ENCODE data around the gene NSD2.

Gene NSD2

DNA sequence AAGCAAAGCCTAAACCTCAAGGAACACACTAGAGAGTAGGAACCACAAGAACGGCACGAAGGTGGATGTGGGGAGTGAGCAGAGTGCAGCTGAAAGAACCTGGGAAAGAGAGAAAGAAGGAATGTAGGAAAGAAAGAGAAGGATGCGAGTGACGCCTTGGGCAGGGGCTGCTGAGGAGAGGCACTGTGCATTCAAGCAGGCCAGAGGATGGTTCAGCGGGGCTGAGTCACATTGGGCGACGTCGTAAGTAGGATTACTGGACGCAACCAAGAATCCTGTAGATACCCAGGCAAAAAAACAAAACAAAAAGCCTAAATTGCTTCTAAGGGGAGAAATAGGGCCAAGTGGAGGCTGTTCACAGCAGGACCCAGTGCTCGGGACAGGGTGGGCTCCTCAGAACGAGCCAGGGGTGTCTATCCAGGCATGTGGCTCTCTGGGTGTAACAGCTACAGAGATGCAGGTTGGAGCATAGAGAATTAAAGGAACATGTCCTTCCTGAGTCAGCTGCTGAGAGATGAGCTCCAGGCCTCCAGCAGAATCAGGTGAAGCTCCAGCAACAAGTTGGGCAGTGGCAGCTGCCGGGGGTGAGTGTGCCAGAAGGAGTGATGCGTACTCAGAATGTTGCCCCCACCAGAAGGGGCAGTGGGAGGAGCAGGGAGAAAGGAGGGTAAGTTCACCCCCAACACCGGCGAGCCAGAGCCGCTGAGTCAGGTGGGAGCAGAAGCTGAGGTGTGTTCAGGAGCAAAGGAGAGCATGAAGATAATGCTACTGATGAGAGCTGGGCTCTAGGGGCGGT is 98.9 kb downstream of the NSD2 start:
- peak overlapping the region; percentile 9 for H3K27ac Mint-ChIP-seq
- no peaks in the 10 kb centered on the region for H3K4me1 Mint-ChIP-seq (ENCODE audit: low read depth)
- H3K27me3 Mint-ChIP-seq = no peaks in the 10 kb centered on the region
- H3K36me3 Mint-ChIP-seq = peaks cover 9% of the 10 kb centered on the region
- H3K4me3 Mint-ChIP-seq = no peak overlapping the region
- no peaks in the 10 kb centered on the region for H3K9me3 Mint-ChIP-seq (ENCODE audit: low read depth)

DNA sequence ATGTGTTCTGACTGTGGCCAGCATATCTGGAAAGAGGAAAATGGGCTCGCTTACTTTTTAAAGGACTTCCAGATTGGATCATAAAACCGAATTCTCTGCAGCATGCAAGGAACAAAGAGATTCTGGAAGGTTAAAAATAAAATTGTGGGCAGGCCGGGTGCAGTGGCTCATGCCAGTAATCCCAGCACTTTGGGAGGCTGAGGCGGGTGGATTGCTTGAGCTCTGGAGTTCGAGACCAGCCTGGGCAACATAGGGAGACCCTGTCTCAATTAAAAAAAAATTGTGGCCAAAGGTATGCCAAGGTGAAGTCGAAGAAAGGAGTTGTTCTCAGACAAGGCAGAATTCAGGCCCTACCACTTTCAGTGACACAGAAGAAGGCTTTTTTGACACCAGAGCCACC is 99.7 kb downstream of the NSD2 start:
- H3K9me3 Mint-ChIP-seq (ENCODE audit: low read depth) = no peaks in the 10 kb centered on the region
- H3K27ac Mint-ChIP-seq = no peak overlapping the region
- H3K27me3 Mint-ChIP-seq = no peaks in the 10 kb centered on the region
- H3K4me1 Mint-ChIP-seq (ENCODE audit: low read depth) = no peaks in the 10 kb centered on the region
- H3K4me3 Mint-ChIP-seq = no peak overlapping the region
- peaks cover 2% of the 10 kb centered on the region for H3K36me3 Mint-ChIP-seq

DNA sequence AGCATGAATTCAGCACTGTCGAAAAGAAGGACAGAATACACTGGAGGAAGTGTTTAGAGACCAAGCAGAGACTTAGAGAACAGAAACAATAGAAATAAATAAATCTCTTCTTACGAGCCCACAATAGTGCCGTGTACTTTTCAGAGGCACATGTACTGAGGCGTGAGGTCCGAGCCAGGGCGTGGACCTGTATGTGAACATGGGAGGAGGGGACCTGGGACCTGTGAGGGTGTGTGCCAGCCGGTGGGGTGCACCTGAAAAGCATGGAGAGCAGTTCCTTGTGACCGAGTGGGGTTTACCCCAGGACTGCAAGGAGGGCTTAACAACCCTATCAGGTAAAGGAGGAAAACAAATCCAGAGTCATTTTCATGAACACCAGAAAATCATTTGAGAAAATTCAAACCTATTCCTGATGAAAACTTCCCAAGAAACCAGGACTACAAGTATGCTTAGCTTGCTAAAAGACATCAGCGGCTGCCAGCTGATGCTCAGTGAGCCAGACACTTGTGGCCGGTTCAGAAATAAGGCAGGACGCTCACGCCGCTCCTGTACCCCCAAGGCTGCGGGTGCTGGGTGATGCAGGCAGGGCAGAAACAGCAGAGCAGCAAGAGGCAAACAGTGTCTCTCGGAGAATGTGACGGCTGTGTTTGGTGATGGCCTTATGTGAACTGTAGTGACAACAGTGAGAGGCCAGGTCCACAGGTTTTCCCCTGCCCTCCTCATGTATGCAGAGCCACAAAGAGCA is 100.4 kb downstream of the NSD2 start:
- no peaks in the 10 kb centered on the region for H3K27me3 Mint-ChIP-seq
- no peaks in the 10 kb centered on the region for H3K36me3 Mint-ChIP-seq
- H3K27ac Mint-ChIP-seq = no peak overlapping the region
- no peaks in the 10 kb centered on the region for H3K9me3 Mint-ChIP-seq (ENCODE audit: low read depth)
- H3K4me3 Mint-ChIP-seq = no peak overlapping the region
- no peaks in the 10 kb centered on the region for H3K4me1 Mint-ChIP-seq (ENCODE audit: low read depth)

DNA sequence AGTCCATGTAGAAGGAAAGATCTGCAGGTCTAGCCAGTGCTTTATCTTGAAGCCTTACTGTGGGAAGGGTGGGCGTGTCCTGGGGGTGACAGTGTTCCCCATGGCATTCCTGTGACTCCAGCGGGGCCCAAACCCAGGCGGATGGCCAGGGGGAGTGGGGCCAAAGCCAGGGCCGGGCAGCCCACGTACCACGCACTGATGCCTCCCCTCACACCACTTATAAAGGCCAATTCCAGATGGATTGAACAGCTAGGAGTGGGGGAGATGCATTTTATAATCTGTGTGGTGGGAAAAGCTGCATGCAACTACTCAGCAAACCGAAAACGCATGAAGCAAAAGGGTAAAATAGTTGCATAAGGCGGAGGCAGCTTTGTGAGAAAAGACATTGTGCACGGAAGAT is 101.2 kb downstream of the NSD2 start:
- H3K36me3 Mint-ChIP-seq = no peaks in the 10 kb centered on the region
- H3K27ac Mint-ChIP-seq = no peak overlapping the region
- no peaks in the 10 kb centered on the region for H3K27me3 Mint-ChIP-seq
- H3K9me3 Mint-ChIP-seq (ENCODE audit: low read depth) = no peaks in the 10 kb centered on the region
- no peak overlapping the region for H3K4me3 Mint-ChIP-seq
- H3K4me1 Mint-ChIP-seq (ENCODE audit: low read depth) = no peaks in the 10 kb centered on the region

DNA sequence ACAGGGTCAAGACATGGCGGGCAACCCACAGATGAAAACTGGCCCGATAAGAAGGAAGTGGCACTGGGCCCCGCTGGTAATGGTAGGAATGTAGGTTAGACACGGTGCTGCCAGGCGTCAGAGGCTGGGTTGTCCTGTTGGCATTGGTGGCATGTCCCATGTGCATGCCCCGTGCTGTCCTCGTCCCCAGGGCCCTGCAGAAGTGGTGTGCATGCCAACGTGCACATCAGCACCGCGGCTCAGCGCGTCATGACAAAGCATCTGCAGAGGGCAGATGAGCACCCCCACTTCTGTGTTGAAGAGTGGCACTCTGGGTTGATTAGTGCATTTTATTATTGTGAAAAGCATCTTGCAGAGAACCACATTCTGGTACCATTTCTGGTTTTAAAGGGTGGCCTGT is 102.0 kb downstream of the NSD2 start:
- Mint-ChIP-seq H3K27me3 (no peaks in the 10 kb centered on the region), H3K9me3 (ENCODE audit: low read depth) (no peaks in the 10 kb centered on the region), H3K4me3 (no peak overlapping the region), H3K36me3 (no peaks in the 10 kb centered on the region), H3K4me1 (ENCODE audit: low read depth) (no peaks in the 10 kb centered on the region), H3K27ac (no peak overlapping the region)

DNA sequence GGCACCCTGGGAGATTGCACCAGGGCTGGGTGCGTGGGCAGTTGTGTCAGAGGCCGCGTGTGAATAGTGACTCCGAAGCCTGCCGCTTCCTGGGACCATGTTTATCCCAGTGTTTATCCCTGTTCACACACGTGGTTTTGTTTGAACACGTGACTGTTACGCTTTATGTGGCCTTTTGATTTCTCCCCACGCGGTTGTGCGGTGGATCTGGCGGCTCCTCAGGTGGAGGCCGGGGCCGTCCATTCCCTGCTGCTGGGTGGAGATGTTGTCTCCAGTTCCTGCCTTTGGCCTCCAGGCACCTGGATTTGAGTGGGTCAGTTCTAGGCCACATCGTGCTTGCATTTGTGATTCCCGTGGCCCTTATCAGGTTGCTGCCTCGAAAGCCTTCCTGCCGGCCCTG is 102.5 kb downstream of the NSD2 start:
- Mint-ChIP-seq H3K27ac (no peak overlapping the region), H3K9me3 (ENCODE audit: low read depth) (no peaks in the 10 kb centered on the region), H3K36me3 (no peaks in the 10 kb centered on the region), H3K4me1 (ENCODE audit: low read depth) (no peaks in the 10 kb centered on the region), H3K4me3 (no peak overlapping the region), H3K27me3 (no peaks in the 10 kb centered on the region)

DNA sequence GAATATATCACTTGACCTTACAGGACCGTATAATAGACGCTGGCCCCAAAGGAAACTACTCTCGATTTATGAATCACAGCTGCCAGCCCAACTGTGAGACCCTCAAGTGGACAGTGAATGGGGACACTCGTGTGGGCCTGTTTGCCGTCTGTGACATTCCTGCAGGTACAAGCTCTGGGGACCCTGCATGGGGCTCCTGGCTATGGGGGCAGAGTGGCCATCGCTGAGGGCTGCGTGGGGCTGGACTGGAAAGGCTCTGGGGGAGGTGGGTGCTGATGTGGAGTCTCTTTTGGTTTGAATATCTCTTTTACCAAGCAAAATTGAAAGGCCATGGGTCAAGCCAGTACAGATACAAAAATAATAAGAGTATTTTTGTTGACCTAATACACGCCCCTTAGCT is 103.6 kb downstream of the NSD2 start:
- no peaks in the 10 kb centered on the region for H3K9me3 Mint-ChIP-seq (ENCODE audit: low read depth)
- H3K4me3 Mint-ChIP-seq = no peak overlapping the region
- no peaks in the 10 kb centered on the region for H3K4me1 Mint-ChIP-seq (ENCODE audit: low read depth)
- H3K36me3 Mint-ChIP-seq = peaks cover 3% of the 10 kb centered on the region
- H3K27ac Mint-ChIP-seq = no peak overlapping the region
- no peaks in the 10 kb centered on the region for H3K27me3 Mint-ChIP-seq

DNA sequence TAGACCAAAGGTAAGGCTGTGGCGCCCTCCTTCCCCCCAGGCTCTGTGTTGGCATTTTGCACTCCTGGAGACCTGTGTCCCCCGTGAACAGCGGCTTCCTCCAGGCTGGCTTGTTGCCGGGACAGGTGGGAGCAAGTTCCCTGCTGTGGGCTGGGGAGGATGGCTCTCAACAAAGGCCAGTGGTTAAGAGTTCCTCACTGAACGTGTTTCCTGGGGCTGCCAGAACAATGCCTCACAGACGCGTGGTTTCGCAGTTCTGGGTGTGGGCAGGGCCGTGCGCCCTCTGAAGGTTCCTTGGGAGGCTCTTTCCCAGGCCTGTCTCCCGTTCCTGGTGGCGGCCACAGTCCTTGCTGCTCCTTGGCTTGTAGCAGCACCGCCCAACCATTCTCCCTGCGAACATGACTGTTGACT is 104.2 kb downstream of the NSD2 start:
- Mint-ChIP-seq H3K36me3 (peaks cover 5% of the 10 kb centered on the region), H3K4me3 (no peak overlapping the region), H3K9me3 (ENCODE audit: low read depth) (no peaks in the 10 kb centered on the region), H3K27me3 (no peaks in the 10 kb centered on the region), H3K4me1 (ENCODE audit: low read depth) (no peaks in the 10 kb centered on the region), H3K27ac (no peak overlapping the region)

DNA sequence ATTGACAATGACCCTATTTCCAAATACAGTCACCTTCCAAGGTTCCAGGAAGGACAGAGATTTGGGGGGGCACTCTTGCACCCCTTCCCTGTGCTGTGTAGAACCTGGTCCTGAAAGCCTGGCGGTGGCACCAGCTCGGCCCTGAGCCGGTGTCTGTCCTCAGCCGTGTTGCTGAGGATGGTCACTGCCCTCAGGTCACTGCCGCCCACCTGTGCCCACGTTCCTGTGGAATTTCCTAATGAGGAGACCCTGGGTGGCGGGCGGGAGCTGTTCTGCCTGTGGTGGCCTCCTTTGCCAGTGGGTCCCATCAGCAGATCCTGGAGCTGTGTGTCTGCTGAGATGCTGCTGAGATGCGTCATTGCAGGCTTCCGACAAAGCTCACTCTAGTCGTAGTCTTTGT is 104.7 kb downstream of the NSD2 start:
- Mint-ChIP-seq H3K27ac (no peak overlapping the region), H3K4me1 (ENCODE audit: low read depth) (no peaks in the 10 kb centered on the region), H3K36me3 (peaks cover 5% of the 10 kb centered on the region), H3K9me3 (ENCODE audit: low read depth) (no peaks in the 10 kb centered on the region), H3K4me3 (no peak overlapping the region), H3K27me3 (no peaks in the 10 kb centered on the region)

DNA sequence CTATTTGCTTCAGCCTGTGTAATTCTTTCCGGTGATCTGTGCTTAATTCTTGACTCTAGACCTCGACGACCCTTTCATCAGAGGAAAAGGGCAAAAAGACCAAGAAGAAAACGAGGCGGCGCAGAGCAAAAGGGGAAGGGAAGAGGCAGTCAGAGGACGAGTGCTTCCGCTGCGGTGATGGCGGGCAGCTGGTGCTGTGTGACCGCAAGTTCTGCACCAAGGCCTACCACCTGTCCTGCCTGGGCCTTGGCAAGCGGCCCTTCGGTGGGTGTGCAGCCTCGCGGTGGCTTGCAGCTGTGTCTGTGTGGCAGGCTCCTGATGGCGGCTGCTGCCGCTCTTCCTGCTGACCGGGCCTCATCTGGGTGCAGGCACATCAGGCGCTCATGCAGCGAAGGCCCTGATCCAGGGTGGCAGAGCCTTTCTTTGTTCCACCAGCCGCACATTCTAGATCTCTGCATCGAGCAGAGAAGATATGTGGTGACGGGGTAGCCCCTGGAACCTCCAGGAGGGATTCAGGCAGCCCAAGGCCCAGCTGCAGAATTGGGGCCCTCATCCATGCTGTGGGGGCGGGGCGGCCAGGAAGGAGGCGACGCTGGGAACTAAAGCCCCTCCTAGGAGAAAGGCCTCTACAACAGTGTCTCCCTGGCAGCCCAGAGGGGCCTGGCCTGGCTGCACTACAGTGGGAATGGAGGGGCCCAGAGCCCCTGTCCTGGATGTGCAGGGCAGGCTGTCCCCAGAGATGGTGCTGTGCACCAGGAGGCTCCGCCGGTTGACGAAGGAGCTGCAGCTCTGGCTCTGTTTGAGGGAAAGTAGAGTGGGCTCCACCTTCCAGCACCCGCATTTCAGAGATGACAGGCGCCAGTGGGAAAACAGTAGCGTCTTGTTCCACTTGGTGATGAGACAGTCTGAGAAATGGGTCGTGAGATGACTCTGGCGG is 105.5 kb downstream of the NSD2 start:
- H3K9me3 Mint-ChIP-seq (ENCODE audit: low read depth) = no peaks in the 10 kb centered on the region
- no peaks in the 10 kb centered on the region for H3K4me1 Mint-ChIP-seq (ENCODE audit: low read depth)
- no peaks in the 10 kb centered on the region for H3K27me3 Mint-ChIP-seq
- H3K4me3 Mint-ChIP-seq = no peak overlapping the region
- H3K36me3 Mint-ChIP-seq = peaks cover 5% of the 10 kb centered on the region
- H3K27ac Mint-ChIP-seq = no peak overlapping the region

DNA sequence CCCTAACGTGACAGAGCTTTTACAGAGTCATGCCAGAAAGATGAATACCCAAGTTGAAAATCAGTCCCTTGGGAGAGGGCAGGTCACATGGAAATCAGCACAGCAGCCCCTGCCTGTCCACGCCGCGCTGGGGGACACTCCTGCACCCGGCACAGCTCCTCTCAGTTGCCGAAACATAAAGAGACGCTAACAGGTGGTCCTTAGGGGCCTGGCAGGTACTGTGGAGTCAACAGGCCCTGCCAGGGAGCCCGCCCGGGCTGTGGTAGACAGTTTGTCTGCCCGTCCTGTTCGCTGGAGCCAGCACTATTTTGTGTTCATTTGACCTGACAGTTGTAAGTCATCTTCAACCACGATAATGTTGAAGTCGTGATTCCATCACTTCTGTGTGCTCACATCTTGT is 107.0 kb downstream of the NSD2 start:
- no peak overlapping the region for H3K4me3 Mint-ChIP-seq
- no peaks in the 10 kb centered on the region for H3K4me1 Mint-ChIP-seq (ENCODE audit: low read depth)
- peaks cover 8% of the 10 kb centered on the region for H3K36me3 Mint-ChIP-seq
- H3K9me3 Mint-ChIP-seq (ENCODE audit: low read depth) = no peaks in the 10 kb centered on the region
- H3K27me3 Mint-ChIP-seq = no peaks in the 10 kb centered on the region
- no peak overlapping the region for H3K27ac Mint-ChIP-seq

DNA sequence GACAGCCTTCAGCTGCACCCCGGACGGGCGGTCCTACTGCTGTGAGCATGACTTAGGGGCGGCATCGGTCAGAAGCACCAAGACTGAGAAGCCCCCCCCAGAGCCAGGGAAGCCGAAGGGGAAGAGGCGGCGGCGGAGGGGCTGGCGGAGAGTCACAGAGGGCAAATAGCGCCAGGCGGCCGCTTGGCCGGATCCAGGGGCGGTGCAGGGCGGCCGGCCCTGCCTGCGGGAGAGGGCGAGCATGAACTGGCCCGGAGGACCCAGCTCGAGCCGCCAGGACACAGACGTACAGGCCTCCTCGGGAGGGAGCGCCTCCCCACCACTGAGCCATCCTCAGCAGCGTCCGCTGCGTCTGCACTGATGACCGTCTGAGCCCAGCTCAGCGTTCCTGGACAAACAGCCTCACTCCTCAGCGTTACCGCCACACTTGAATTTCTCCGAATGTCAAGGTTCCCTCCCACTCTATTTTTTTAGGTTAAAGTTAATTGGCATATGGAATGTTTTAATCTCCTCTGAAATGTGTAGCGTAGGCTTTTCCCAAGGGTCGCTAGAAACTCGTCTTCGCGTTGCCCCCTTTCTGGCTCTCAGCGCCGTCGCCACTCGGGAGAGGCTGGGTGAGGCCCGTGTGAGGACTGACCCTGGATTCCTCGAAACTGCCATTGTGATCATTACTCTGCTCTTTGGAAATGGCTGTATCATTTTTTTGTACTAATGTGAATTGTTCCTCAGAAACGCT is 107.7 kb downstream of the NSD2 start:
- no peaks in the 10 kb centered on the region for H3K4me1 Mint-ChIP-seq (ENCODE audit: low read depth)
- peak overlapping the region; percentile 23 for H3K27ac Mint-ChIP-seq
- H3K4me3 Mint-ChIP-seq = no peak overlapping the region
- no peaks in the 10 kb centered on the region for H3K27me3 Mint-ChIP-seq
- H3K9me3 Mint-ChIP-seq (ENCODE audit: low read depth) = no peaks in the 10 kb centered on the region
- H3K36me3 Mint-ChIP-seq = peaks cover 8% of the 10 kb centered on the region

DNA sequence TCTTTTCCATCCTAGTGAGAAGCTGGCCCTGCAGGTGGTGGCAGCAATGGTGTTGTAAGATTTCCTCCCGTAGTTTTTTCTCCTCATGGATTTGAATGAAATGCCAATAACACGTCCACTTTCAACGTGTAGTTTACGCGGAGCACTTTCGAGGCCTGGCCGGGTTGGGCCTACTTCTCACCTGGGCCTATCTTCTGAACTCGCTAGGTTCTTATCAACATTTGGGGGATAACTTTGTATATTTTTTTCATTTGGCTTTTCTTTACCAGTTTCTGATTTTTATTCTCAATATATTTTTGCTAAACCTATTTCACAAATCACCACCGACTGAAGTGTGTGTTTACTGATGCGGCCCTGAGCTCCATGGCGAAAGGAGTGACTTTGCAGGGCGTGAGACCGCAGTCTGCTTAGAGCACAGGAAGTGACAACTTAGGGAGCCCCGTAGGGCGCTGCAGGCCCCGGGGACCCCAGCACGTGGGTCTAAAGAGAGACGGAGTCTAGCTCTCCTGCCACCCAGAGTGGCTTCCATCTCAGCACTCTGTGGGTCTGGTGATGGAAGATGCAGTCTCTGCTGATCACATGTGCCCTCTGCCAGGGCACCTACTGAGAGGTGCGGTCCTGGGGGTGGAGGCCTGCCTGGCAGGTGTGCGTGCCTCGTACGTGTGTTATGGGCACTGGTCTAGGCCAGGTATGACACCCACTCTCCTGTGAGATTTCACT is 108.4 kb downstream of the NSD2 start:
- Mint-ChIP-seq H3K9me3 (ENCODE audit: low read depth) (no peaks in the 10 kb centered on the region), H3K27ac (peak overlapping the region; percentile 25), H3K4me1 (ENCODE audit: low read depth) (no peaks in the 10 kb centered on the region), H3K4me3 (no peak overlapping the region), H3K36me3 (peaks cover 8% of the 10 kb centered on the region), H3K27me3 (no peaks in the 10 kb centered on the region)

DNA sequence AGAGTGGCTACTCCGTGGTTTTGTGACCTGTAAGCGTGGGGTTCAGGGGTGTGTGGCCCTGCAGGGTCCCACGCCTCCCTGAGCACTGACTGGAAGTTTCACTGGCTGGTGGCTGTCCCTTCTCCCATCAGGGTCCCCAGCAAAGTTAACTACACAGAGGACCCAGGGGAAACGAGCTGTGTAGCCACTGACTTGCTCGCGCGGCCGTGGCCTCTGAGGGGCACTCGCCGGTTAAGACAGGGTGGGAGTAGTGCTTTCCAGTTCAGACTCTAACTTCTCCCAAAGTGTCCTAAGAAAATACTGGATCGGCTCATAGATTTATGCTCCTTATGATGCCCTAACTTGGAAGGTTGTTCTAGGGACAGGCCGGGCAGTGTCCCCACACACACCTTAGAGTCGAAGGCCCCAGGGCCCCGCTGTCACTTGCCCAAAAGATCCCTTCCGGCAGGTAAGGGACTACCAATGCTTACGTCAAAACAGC is 109.4 kb downstream of the NSD2 start:
- H3K36me3 Mint-ChIP-seq = peaks cover 8% of the 10 kb centered on the region

More for the DNA sequence above, 109.4 kb downstream of the NSD2 start:
- Mint-ChIP-seq H3K27ac (peak overlapping the region; percentile 10), H3K9me3 (ENCODE audit: low read depth) (no peaks in the 10 kb centered on the region), H3K4me3 (no peak overlapping the region), H3K4me1 (ENCODE audit: low read depth) (no peaks in the 10 kb centered on the region), H3K27me3 (no peaks in the 10 kb centered on the region)
